Activated T-cell treated with anti-CD3 and anti-CD28 coated beads, Interleukin-2, amount 50 U/mL, for 48 hours (primary cell): ENCODE measurements around the gene CLCN4.

Experiments used
- DNase-seq, 2 experiments: peaks; one replicate each; pipeline ENCODE4 v3.0.0-alpha.2; 2020

CLCN4 gene

DNA sequence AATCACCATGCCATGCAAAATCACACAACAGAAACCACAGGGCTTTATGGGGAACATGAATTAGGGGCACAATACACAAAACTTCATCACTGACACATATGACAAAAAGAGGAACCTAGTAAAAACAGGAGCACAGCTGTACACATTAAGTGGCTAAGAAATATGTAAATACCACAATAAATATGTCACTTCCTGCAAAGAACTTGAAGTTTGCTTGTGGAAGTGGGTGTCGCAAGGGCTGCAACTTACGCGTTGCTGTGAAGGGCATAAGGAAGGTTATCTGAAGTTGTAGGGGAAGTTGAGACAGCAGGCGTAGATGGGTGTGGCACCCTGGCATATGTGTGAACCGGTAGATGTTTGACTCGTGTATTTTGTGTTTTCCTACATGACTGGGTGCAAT lies 42.4 kb downstream of the CLCN4 start:
- no peak for DNase-seq

DNA sequence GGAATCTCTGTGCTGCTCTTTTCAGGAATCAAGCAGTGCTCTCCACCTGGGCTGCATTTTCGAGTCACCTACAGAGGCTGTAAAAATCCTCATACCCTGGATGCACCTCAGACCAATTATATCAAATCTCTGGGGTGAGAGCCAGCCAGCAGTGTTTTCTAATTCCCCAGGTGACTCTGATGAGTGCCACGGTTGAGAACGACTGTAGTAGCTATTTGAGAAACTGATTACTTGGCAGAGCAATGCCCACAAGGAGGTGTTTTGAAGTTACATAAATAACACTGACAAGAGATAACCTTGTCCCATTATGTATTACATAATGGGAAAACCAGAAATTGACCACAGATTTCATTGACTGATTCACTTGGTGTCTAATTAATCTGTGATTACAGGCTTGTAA lies 46.8 kb downstream of the CLCN4 start:
- DNase-seq: no peak

DNA sequence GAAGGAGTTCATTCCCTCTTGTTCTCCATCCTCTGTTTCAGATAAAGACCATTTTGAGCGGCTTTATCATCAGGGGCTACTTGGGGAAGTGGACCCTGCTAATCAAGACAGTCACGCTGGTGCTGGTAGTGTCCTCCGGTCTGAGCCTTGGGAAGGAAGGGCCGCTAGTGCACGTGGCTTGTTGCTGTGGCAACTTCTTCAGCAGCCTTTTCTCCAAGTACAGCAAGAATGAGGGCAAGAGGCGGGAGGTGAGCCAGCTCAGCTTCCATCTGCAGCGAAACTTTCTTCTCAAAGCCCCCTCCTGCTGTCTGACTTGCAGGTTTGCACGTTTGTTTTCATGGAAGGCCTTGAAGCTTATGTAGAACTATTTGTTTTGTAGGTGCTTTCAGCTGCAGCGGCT lies 49.5 kb downstream of the CLCN4 start:
- no peak for DNase-seq

DNA sequence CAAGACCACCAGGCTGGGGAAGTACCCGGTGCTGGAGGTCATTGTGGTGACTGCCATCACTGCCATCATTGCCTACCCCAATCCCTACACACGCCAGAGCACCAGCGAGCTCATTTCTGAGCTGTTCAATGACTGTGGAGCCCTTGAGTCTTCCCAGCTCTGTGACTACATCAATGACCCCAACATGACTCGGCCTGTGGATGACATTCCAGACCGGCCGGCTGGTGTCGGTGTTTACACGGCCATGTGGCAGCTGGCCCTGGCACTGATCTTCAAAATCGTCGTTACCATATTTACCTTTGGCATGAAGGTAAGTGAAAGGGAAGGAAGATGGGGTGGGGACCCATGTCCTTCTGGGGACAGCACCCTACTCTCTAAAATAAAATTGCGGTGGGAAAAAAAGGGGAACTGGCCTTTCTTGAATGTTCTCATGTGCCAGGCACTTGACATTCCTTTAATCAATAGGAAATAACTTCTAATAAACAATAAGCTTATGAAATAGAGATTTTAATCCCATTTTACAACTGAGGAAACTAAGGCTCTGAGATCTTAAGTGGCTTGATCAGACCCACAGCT lies 51.6 kb downstream of the CLCN4 start:
- no peak for DNase-seq

DNA sequence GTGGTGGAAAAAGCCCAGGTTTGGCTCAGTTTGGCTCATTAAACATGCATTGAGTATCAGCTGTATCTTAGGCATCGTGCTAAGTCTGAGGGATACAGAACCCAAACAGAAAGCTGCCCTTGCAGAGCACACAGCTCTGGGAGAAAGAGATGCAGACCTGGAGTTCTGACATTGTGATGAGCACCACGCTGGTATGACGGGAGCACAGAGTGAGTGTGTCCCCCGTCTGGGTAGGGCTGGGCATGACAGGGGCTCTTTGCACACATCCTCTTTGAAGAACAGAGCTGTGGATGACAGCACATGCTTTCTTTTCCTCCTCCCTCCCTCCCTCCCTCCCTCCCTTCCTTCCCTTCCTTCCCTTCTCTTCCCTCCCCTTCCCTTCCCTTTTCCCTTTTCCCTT lies 52.2 kb downstream of the CLCN4 start:
- no peak for DNase-seq

DNA sequence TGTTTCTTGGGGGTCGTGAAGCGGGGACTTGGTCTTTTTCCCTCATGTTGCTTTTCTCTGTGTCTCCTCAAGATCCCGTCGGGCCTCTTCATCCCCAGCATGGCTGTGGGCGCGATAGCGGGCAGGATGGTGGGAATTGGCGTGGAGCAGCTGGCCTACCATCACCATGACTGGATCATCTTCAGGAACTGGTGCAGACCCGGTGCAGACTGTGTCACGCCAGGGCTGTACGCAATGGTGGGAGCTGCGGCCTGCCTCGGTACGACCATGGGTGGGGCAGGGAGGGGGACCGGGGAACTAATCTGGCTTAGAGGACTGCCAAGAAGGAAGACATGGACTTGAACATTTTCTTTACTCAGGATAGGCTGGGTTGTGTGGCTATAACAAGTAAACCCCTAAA lies 55.6 kb downstream of the CLCN4 start:
- no peak for DNase-seq

DNA sequence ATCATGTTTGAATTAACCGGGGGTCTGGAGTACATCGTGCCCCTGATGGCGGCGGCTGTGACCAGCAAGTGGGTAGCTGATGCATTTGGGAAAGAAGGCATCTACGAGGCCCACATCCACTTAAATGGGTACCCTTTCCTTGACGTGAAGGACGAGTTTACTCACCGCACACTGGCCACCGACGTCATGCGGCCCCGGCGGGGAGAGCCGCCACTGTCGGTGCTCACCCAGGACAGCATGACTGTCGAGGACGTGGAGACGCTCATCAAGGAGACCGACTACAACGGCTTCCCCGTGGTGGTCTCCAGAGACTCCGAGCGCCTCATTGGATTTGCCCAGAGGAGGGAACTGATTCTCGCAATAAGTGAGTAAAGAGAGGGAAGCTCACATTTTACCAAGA lies 56.9 kb downstream of the CLCN4 start:
- DNase-seq: no peak

DNA sequence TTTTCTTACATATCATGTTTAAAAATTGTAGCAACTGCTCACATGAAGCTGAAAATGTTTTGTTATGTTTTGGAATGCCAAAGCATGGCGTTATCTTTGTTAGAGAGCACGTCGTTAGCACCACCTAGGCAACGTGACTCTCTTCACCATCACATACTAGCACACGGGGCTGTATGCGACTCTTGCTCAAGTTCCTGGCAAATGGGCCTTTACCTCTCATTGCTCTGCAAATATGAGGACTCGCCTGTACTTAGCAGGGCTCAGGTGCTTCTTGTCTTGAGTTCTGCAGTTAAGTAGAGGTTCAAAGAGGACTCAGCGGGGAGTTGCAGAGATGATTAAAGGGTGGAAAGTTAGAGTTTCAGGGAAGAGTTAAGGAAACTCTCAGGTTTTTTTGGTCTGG lies 59.4 kb downstream of the CLCN4 start:
- no peak for DNase-seq

DNA sequence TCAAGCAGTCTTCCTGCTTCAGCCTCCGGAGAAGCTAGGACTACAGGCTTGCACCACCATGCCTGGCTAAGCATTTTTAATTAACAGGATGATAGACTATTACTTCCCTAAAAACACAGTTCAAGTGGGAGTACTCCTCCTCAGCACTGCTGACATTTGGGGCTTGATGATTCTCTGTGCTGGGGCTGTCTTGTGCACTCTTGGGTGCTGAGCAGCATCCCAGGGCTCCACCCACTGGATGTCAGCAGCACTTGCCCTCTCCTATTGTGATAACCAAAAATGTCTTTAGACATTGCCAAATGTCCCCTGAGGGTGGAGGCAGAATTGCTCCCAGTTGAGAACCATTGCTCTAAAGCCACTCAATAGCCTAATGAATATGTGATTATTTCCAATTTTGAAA lies 60.4 kb downstream of the CLCN4 start:
- DNase-seq: no peak

DNA sequence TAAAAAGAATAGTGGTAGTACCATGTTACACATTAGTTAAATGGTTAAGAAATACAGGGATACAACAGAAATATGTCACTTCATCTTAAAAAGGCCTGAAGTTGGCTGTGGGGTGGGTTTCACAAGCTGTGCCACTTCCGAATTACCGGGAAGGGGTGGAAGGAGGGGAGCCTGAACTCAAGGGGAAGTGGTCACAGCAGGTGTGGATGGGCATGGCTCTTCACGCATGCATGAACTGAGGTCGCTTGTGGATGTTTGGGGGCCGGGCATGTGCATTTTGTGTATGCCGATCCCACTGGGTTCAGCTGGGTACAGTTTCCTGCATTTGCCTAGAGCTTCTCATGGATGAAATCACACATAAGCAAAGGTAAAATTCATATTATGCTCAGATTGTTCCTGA lies 64.9 kb downstream of the CLCN4 start:
- no peak for DNase-seq

DNA sequence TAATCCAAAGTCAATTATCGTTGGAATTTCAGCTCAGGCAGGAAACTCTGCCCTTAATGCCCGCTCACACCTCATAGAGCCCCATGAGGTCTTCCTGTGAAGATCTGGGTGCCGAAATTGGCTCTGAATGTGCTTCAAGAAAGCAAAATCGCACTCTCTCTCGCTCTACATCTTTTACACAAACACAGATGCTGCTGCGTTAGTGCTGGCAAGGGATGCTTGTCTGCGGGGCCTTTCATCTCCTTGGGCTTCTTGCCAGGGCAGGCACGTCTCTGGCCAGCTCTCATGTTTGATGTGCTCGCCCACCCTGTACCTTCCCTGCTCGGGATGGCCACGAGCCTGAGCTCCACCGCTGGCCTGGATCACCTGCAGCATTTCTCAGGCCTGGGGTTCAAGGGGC lies 66.5 kb downstream of the CLCN4 start:
- no peak for DNase-seq

DNA sequence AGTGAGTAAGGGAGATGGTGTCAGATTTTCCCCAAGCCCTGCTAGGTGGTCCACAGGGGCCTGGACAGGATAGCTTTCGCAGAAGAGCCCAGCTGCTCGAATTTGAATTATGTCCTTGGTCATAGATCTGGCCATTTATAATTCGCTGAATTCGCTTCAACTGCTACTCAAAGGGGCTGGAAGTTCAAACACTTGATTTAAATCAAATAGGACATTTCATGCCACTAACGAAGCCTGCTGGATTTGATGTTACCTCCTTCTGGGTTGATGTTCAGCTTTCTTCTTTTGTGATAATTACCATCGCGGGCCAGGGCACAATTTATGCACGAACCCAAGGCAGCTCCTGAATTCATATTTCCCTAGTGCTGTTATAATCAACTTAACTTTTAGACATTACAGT lies 67.0 kb downstream of the CLCN4 start:
- no peak for DNase-seq

DNA sequence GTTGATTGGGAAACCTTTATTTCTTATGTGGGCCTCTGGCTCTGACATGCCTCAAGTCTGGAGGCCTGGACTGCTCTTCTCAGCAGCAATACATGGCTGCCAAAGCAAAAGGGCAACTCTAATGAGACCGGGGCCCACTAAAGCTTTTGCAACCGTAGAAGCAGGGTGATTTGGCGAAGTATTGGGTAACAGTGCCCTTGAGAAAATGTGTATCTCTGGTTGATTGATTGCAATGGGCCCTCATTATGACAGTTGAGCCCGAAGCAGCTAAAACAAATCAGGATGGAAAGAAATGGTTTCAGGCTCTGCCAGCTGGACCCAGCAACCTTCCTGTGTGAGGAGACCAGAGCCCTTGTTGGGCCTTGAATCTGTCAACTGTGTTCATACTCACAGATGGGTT lies 73.4 kb downstream of the CLCN4 start:
- no peak for DNase-seq

DNA sequence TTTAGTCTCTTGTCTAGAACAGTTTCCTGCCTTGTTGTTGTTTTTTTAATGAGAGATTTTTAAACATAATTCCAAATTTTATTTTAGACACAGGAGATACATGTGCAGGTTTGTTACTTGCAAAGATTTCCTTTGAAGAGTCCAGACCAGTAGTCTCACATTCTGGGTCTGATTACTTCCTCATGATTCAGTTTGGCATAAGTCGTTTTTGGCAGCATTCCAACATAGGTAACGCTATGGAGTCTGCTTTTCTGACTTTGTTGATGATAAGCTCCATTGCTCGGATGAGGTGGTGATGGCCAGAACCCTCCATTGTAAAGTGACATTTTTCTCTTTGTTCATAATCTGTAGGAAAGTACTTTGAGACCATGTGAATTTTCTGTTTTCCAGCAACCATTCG lies 74.7 kb downstream of the CLCN4 start:
- DNase-seq: no peak

DNA sequence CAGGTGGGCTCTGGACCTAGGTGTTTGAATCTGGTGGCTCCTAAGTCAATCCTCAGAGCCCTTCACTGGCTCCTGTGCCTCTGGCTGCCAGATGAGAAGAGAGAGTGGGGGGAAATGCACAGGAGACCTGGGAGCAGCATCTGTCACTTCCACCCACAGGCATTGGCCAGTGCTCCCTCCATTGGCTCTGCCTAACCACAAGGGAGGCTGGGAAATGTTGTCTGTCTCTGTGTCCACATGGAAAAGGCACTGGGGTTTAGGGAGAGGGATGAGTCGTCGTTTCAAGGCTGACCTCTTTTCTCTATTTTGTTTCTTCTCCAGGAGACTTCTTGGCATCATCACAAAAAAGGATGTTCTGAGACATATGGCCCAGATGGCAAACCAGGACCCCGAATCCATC lies 76.4 kb downstream of the CLCN4 start:
- DNase-seq: no peak

DNA sequence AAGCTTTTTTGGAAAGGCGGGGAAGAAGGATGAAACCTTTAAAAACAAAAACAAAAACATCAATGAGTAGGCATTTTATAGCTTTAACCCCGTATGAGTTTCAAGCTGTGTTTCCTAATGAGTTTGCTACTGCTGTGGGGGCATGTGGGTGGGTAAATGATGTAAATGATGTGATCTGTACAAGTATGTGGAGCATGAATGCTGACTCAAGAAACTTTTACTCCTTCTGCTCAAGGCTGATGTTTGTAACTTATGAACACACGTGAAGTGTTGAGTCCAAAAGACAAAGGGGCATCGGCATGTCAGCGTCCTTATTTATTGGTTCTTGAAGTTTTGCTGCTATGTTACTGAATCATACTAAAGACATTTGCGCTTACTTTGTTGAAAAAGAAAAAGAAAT lies 76.9 kb downstream of the CLCN4 start:
- DNase-seq: no peak

DNA sequence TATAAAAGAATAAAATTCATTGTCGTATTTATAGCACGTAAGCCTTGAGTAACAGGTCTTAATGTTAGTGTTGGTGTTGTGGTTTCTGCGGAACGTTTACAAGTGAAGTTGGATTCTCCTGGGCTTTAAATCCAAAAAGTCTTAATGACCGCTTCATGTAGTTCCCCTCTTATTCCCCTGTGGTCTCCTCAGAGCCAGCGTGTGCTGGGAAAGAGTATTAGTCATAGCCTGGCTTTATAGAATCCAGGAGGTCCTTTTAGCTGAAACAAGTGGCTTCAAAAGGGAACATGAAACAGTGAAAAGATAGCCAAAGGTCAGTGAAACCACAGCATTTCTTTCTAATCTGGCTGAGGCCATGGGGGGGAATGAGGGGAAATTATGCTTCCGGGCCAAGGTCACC lies 79.1 kb downstream of the CLCN4 start:
- DNase-seq: no peak

DNA sequence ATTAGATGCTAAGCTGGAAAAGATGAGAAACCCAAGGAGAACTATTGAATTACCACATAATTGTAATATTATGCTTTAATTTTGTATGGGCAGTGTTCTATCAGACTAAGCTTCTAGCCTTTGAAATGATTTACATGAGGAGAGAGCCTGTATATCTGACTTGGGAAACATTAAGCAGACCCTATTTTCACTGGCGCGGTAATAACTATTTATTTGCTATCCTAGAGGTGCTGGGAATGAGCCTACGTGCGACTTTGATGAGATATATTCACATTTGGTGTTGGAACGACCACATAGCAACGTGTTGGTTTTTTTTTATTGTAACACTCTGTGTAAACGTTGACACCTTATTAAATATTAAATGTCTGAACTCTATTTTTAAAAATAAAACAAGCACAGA lies 80.5 kb downstream of the CLCN4 start:
- no peak for DNase-seq

DNA sequence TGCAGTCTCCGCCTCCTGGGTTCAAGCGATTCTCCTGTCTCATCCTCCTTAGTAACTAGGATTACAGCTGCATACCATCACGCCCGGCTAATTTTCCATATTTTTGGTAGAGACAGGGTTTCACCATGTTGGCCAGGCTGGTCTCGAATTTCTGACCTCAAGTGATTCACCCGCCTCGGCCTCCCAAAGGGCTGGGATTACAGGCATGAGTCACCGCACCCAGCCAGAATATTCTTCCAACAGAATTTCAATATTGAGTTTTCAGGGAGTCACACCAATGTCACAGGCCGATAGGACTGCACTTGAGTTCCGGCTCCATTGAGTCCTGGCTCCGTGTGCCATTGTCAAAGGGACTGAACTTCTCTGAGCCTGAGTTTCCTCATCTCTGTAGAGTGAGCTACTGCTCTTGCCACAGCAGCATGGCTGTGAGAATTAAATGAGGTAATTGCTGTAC lies 82.9 kb downstream of the CLCN4 start:
- no peak for DNase-seq

DNA sequence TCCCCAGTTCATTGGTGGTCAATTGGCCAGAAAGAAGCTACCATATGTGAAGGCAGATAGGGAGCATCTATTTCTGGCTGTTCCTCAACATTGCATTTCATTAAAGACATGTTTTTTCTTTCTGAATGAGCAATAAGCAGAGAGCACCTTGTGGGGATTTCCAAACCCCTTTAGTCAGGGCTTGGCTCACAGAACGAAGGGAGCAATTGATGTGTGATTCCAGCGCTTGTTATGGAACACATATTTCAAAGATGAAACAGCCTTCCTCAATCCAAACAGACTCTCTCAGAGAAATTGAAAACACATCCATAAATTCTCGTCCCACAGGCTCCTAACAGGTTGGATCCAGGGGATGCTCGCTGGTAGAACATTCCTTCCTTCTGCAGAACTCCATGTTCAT lies 84.1 kb downstream of the CLCN4 start:
- DNase-seq: no peak

DNA sequence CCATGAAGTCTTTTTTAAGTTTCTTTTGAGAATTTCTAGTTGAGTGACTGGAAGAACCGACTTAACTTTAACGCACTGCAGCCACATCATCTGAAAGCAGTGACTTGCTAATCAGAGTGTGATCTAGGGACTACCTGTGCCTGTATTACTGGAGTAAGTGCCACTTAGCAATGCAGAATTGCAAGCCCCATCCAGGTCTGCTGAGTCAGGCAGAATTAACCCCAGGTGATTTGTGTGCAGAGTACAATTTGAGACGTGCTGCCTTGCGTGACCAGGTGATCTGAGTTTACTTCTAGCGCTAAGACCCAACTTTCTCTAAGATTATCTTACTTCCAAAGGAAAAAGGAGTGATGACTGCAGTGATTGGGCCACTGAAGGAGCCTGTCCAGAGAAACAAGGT lies 85.3 kb downstream of the CLCN4 start:
- DNase-seq: no peak

DNA sequence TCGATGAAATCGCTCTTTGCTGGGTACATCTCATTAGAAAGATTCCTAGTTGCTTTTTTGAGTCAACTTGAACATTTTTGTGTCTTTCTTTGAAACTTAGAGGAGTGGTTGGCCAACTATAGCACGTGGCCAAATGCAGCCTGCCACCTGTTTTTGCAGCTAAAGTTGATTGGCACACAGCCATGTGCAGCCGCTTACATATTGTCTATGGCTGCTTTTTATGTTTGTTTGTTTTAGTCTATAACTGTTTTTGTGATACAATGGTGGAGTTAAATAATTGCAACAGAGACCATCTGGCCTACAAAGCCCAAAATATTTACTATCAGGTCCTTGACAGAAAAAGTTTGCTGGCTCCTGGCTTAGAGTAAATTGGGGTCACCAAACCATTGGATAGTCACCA lies 86.3 kb downstream of the CLCN4 start:
- DNase-seq: no peak

DNA sequence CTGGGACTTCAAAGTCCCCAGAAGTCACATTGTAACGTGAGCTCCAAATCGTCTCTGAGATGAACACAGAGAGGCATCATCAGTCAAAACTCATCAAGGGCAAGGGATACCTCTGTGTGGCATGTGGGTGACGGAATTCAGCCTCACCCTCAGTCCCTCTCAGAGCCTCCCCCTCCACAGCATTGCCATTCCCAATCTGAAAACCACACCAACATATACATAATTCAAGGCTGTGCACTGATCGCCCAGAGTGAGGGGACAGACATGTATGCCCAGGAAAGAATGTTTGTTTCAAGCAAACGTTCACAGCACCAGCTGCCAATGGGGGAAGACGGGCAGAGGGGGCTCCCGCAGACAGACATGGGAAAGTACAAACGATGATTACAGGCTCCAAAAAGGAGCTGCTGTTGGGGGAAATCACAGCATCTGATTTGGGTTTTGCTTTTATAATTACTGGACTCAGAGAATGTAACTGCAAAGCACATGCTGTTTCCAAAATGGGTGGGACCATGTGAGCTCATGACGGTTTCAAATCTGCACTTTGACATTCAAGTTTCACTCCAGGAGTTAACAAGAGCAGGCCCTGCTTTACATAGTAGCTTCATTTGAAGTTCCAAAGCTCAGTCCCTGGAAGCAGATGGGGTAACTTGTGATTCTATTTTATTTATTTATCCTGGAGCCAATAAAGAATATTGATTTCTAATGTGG lies 88.3 kb downstream of the CLCN4 start:
- no peak for DNase-seq

DNA sequence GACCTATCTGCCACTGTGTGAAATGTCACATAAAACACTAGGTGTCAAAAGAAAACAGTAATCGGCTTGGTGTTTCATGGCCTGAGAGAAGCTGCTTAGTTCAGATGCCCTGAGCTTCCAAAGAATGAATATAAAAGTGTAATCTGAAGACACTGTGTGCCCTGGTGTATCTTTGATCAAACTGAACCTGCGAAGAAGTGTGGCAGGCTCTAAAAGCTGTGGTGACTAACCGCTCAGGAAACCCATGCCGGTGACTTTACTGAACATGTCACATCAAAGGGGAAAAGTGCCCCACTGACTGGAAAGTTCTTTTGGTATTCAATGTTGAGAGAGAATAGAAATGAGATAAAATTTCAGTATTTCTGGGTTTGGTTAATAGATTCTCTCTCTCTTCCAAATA lies 89.1 kb downstream of the CLCN4 start:
- DNase-seq: no peak

DNA sequence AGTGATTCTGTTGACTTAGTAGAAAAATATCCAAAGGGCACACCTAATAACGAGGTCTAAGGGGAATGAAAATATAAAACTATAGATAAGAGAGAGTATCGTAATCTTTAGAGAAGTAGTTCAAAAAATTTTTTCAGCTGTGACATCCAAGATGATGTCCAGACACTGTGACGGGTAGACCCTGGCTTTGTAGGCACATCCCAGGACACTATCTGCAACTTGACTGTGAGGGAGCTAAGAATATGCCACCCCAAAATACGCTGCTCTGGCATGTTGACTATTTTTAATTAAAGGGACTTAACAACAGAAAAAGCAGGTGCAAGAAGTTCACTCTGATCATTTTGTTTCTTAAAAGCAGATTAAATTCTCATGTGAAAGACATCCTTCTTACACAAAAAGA lies 89.5 kb downstream of the CLCN4 start:
- no peak for DNase-seq
